H9 (cell line): Measurements from ENCODE around the gene KLF15. TPM values are rescaled to one million over a fixed set of nuclear protein-coding genes. Genes with fewer than 3 reads are reported as not detected.

Source experiments
- DNase-seq: peaks from one replicate; pipeline ENCODE4 v3.0.0-alpha.2; 2017
- H2AFZ ChIP-seq: one replicate; pipeline ENCODE4 v1.6.1; 2013; ENCODE audit warnings: mild to moderate bottlenecking, low read length, control low read depth, moderate library complexity
- H2AK5ac ChIP-seq: 2 replicates; pipeline ENCODE4 v1.6.1; 2013; ENCODE audit warnings: low read length, control low read depth, mixed read lengths; ENCODE audit not compliant: insufficient read length
- H2BK120ac ChIP-seq: one replicate; pipeline ENCODE4 v1.6.1; 2013; ENCODE audit warnings: low read depth, mild to moderate bottlenecking, low read length, control low read depth, inconsistent platforms; ENCODE audit not compliant: poor library complexity, severe bottlenecking
- H2BK12ac ChIP-seq: 2 replicates; pipeline ENCODE4 v1.6.1; 2013; ENCODE audit warnings: low read length, control low read depth, mixed read lengths, low read depth; ENCODE audit not compliant: insufficient read length
- H2BK15ac ChIP-seq: 2 replicates; pipeline ENCODE4 v1.6.1; 2013; ENCODE audit warnings: low read depth, low read length, control low read depth
- H2BK20ac ChIP-seq: one replicate; pipeline ENCODE4 v1.6.1; 2013; ENCODE audit warnings: low read depth, mild to moderate bottlenecking, low read length, control low read depth, inconsistent platforms; ENCODE audit not compliant: poor library complexity, severe bottlenecking
- H2BK5ac ChIP-seq: 2 replicates; pipeline ENCODE4 v1.6.1; 2013; ENCODE audit warnings: low read length, control low read depth, mixed read lengths; ENCODE audit not compliant: insufficient read length
- H3K14ac ChIP-seq: 2 replicates; pipeline ENCODE4 v1.6.1; 2013; ENCODE audit warnings: low read length, control low read depth; ENCODE audit not compliant: insufficient read depth
- H3K18ac ChIP-seq: 2 replicates; pipeline ENCODE4 v1.6.1; 2013; ENCODE audit warnings: low read depth, mild to moderate bottlenecking, mixed read lengths, low read length, control low read depth; ENCODE audit not compliant: insufficient read length
- H3K23ac ChIP-seq: 2 replicates; pipeline ENCODE4 v1.6.1; 2013; ENCODE audit warnings: low read length, control low read depth, mixed read lengths, low read depth; ENCODE audit not compliant: insufficient read length
- H3K23me2 ChIP-seq: 2 replicates; pipeline ENCODE4 v1.6.1; 2013; ENCODE audit warnings: low read depth, mild to moderate bottlenecking, mixed read lengths, low read length, control low read depth; ENCODE audit not compliant: insufficient read length, poor library complexity, severe bottlenecking
- H3K27ac ChIP-seq: 2 replicates; pipeline ENCODE4 v1.5.1; 2013; ENCODE audit warnings: low read length, control low read depth, mixed read lengths, low read depth; ENCODE audit not compliant: insufficient read length
- H3K27me3 ChIP-seq: 2 replicates; pipeline ENCODE4 v1.6.1; 2013; ENCODE audit warnings: low read length, control low read depth, inconsistent platforms; ENCODE audit not compliant: insufficient read depth
- H3K4ac ChIP-seq: 2 replicates; pipeline ENCODE4 v1.6.1; 2013; ENCODE audit warnings: low read depth, mild to moderate bottlenecking, control low read depth, inconsistent platforms, low read length, moderate library complexity
- H3K4me1 ChIP-seq: 2 replicates; pipeline ENCODE4 v1.6.1; 2013; ENCODE audit warnings: low read length, control low read depth, inconsistent platforms; ENCODE audit not compliant: insufficient read depth
- H3K4me2 ChIP-seq: 2 replicates; pipeline ENCODE4 v1.6.1; 2013; ENCODE audit warnings: low read length, control low read depth, mixed read lengths; ENCODE audit not compliant: insufficient read length, insufficient read depth
- H3K56ac ChIP-seq: 2 replicates; pipeline ENCODE4 v1.6.1; 2013; ENCODE audit warnings: low read depth, mild to moderate bottlenecking, mixed read lengths, low read length, control low read depth; ENCODE audit not compliant: insufficient read length
- H3K79me1 ChIP-seq: 2 replicates; pipeline ENCODE4 v1.6.1; 2013; ENCODE audit warnings: low read depth, mild to moderate bottlenecking, moderate library complexity, low read length, control low read depth, inconsistent platforms; ENCODE audit not compliant: insufficient read depth, poor library complexity, severe bottlenecking
- H3K79me2 ChIP-seq: 2 replicates; pipeline ENCODE4 v1.6.1; 2013; ENCODE audit warnings: low read length, control low read depth, inconsistent platforms; ENCODE audit not compliant: insufficient read depth
- H3K9ac ChIP-seq: 2 replicates; pipeline ENCODE4 v1.6.1; 2013; ENCODE audit warnings: low read length, control low read depth, mixed read lengths; ENCODE audit not compliant: insufficient read length; ENCODE audit errors: extremely low read depth
- H3K9me3 ChIP-seq: one replicate; pipeline ENCODE4 v1.6.1; 2013; ENCODE audit warnings: low read depth, low read length, inconsistent platforms; ENCODE audit not compliant: control insufficient read depth
- H3T11ph ChIP-seq: one replicate; pipeline ENCODE4 v1.6.1; 2013; ENCODE audit warnings: mild to moderate bottlenecking, low read length, control low read depth, inconsistent platforms
- H4K20me1 ChIP-seq: one replicate; pipeline ENCODE4 v1.6.1; 2013; ENCODE audit not compliant: control insufficient read depth, insufficient read length, insufficient read depth
- H4K5ac ChIP-seq: 2 replicates; pipeline ENCODE4 v1.6.1; 2013; ENCODE audit warnings: low read depth, mild to moderate bottlenecking, mixed read lengths, low read length, control low read depth; ENCODE audit not compliant: insufficient read length
- H4K8ac ChIP-seq: replicated peaks from 2 replicates; pipeline ENCODE4 v1.6.1; 2013; ENCODE audit warnings: low read length, control low read depth, mixed read lengths, low read depth; ENCODE audit not compliant: insufficient read length
- H4K91ac ChIP-seq: 2 replicates; pipeline ENCODE4 v1.6.1; 2013; ENCODE audit warnings: low read depth, mild to moderate bottlenecking, moderate library complexity, mixed read lengths, low read length, control low read depth; ENCODE audit not compliant: insufficient read length
- H3K27ac Mint-ChIP-seq, 3 experiments: 2 replicates in 2 of 3; 3 replicates in 1 of 3; pipeline ENCODE4 v1.8.0; 2020 to 2021; ENCODE audit warnings: mixed read lengths in 3 of 3, mild to moderate bottlenecking in 1 of 3, moderate library complexity in 1 of 3
- H3K27me3 Mint-ChIP-seq: 2 replicates; pipeline ENCODE4 v1.8.0; 2021; ENCODE audit warnings: low read depth, mild to moderate bottlenecking, moderate library complexity, mixed read lengths
- H3K36me3 Mint-ChIP-seq, 3 experiments: 2 replicates in 2 of 3; 3 replicates in 1 of 3; pipeline ENCODE4 v1.8.0; 2020 to 2021; ENCODE audit warnings: low read depth in 3 of 3, mixed read lengths in 3 of 3; ENCODE audit not compliant: insufficient read depth in 1 of 3
- H3K4me1 Mint-ChIP-seq, 2 experiments: 2 replicates each; pipeline ENCODE4 v1.8.0; 2020; ENCODE audit warnings: mixed read lengths in 2 of 2
- H3K4me3 Mint-ChIP-seq, 2 experiments: 2 replicates in 1 of 2; 3 replicates in 1 of 2; pipeline ENCODE4 v1.8.0; 2020 to 2021; ENCODE audit warnings: mild to moderate bottlenecking in 2 of 2, mixed read lengths in 2 of 2, moderate library complexity in 1 of 2
- H3K9me3 Mint-ChIP-seq, 2 experiments: 2 replicates in 1 of 2; 3 replicates in 1 of 2; pipeline ENCODE4 v1.8.0; 2020; ENCODE audit warnings: mild to moderate bottlenecking in 2 of 2, mixed read lengths in 2 of 2, moderate library complexity in 1 of 2
- WGBS: extraction: QIAGEN DNeasy Blood & Tissue Kit; methylation state at CpG from one replicate; pipeline ENCODE4 v1.1.7; 2013; ENCODE audit warnings: missing lambda C conversion rate, low lambda C conversion rate, mixed read lengths; ENCODE audit not compliant: insufficient read length; ENCODE audit errors: extremely low coverage; 5-methylcytosine and 5-hydroxymethylcytosine counted together
- total RNA-seq: library from RNA; stranded (reverse); gene quantifications from 2 replicates; pipeline ENCODE4 v1.2.1, GENCODE V29; 2021
- TF ChIP-seq, protein P1 (sequence below): fragments of 200-600 bp; sonication (generic); conservative IDR thresholded peaks from 3 replicates; pipeline ENCODE4 v1.8.0; 2021; ENCODE audit warnings: antibody characterized with exemption, mild to moderate bottlenecking

KLF15 gene
- total RNA-seq, 1 experiment from 2014 or later, result 10.8 TPM

GRCh38 chr3:126293370-126294082 lies 63.7 kb downstream of the KLF15 start:
- no peak overlapping the region for H3K4ac ChIP-seq
- no peak overlapping the region for H3T11ph ChIP-seq
- WGBS, result no CpG with 5 or more reads among the region's 17 CpGs
- H3K9ac ChIP-seq, result no peak overlapping the region
- Mint-ChIP-seq H3K4me3 (no peak overlapping the region), H3K4me1 (peaks cover 29 to 33% of the 10 kb centered on the region in 2 experiments), H3K9me3 (no peaks in the 10 kb centered on the region; a peak in 2 of 5 replicates), H3K36me3 (0 out of 7 replicates have a peak, but pooled peaks cover 0 to 1% (median 0%) of the 10 kb centered on the region in 3 experiments), H3K27me3 (peaks cover 40% of the 10 kb centered on the region), H3K27ac (peak overlapping the region in 1 of 3 experiments; percentile 70; a peak in 1 of 7 replicates)
- no peak overlapping the region for H3K18ac ChIP-seq
- H2BK120ac ChIP-seq, result no peak overlapping the region
- TF ChIP-seq, protein P1, sequence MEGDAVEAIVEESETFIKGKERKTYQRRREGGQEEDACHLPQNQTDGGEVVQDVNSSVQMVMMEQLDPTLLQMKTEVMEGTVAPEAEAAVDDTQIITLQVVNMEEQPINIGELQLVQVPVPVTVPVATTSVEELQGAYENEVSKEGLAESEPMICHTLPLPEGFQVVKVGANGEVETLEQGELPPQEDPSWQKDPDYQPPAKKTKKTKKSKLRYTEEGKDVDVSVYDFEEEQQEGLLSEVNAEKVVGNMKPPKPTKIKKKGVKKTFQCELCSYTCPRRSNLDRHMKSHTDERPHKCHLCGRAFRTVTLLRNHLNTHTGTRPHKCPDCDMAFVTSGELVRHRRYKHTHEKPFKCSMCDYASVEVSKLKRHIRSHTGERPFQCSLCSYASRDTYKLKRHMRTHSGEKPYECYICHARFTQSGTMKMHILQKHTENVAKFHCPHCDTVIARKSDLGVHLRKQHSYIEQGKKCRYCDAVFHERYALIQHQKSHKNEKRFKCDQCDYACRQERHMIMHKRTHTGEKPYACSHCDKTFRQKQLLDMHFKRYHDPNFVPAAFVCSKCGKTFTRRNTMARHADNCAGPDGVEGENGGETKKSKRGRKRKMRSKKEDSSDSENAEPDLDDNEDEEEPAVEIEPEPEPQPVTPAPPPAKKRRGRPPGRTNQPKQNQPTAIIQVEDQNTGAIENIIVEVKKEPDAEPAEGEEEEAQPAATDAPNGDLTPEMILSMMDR, result no peak
- H2AFZ ChIP-seq, result no peak overlapping the region
- H3K9me3 ChIP-seq, result no peaks in the 10 kb centered on the region
- no peaks in the 10 kb centered on the region for H3K79me2 ChIP-seq
- no peaks in the 10 kb centered on the region for H4K20me1 ChIP-seq
- no peak overlapping the region for H4K5ac ChIP-seq
- no peak overlapping the region for H2AK5ac ChIP-seq
- H3K4me1 ChIP-seq, result no peaks in the 10 kb centered on the region; the same call in 1 of the 2 replicates
- H3K79me1 ChIP-seq, result no peaks in the 10 kb centered on the region
- H3K14ac ChIP-seq, result no peak overlapping the region; the same call in 1 of the 2 replicates
- no peak overlapping the region for H3K4me2 ChIP-seq
- H3K27ac ChIP-seq, result no peak overlapping the region
- no peak overlapping the region for H4K91ac ChIP-seq
- peak; percentile 14 for DNase-seq
- H2BK20ac ChIP-seq, result no peak overlapping the region
- no peak overlapping the region for H3K23ac ChIP-seq
- H2BK5ac ChIP-seq, result no peak overlapping the region
- H3K23me2 ChIP-seq, result no peaks in the 10 kb centered on the region
- H3K27me3 ChIP-seq, result no peaks in the 10 kb centered on the region
- no peak overlapping the region for H2BK15ac ChIP-seq
- H2BK12ac ChIP-seq, result no peak overlapping the region
- H4K8ac ChIP-seq, result no peak overlapping the region
- H3K56ac ChIP-seq, result no peak overlapping the region

Other genes starting within 250 kb of the KLF15 start
- 0.68 and 0.90 TPM in 2 replicates for gene ALDH1L1, start 176.8 kb downstream of the KLF15 start, total RNA-seq
- 0.26 and 0.44 TPM in 2 replicates for gene CFAP100, start 37.5 kb upstream of the KLF15 start, total RNA-seq
- gene ZXDC, start 118.5 kb upstream of the KLF15 start, total RNA-seq, result 26.9 and 28.3 TPM in 2 replicates
- gene UROC1, start 160.4 kb upstream of the KLF15 start, total RNA-seq, result not detected in 2 replicates
- 0.85 and 0.99 TPM in 2 replicates for gene CHST13, start 166.7 kb upstream of the KLF15 start, total RNA-seq
- gene C3orf22, start 201.5 kb upstream of the KLF15 start, total RNA-seq, result not detected in 2 replicates